Left ventricle myocardium inferior (tissue), 1 donor: ENCODE data around the gene SCTR. TPM values are rescaled to one million over a fixed set of nuclear protein-coding genes. Genes with fewer than 3 reads are reported as not detected.

Source experiments
- DNase-seq: peaks from one replicate; pipeline ENCODE4 v3.0.0-alpha.2; 2020
- H3K27ac ChIP-seq: fragments of 200-600 bp; replicated peaks from 2 replicates; pipeline ENCODE4 v1.8.0; 2021
- H3K27me3 ChIP-seq: fragments of 200-600 bp; 2 replicates; pipeline ENCODE4 v1.8.0; 2021; ENCODE audit warnings: low read depth
- H3K36me3 ChIP-seq: fragments of 200-600 bp; 2 replicates; pipeline ENCODE4 v1.8.0; 2021
- H3K4me1 ChIP-seq: fragments of 200-600 bp; 2 replicates; pipeline ENCODE4 v1.8.0; 2021
- H3K4me3 ChIP-seq: fragments of 200-600 bp; 2 replicates; pipeline ENCODE4 v1.8.0; 2021; ENCODE audit warnings: mild to moderate bottlenecking, moderate library complexity
- H3K9me3 ChIP-seq: fragments of 200-600 bp; replicated peaks from 2 replicates; pipeline ENCODE4 v1.8.0; 2021
- CTCF ChIP-seq: fragments of 200-600 bp; IDR thresholded peaks from 2 replicates; pipeline ENCODE4 v1.8.0; 2021; ENCODE audit warnings: antibody characterized with exemption, mild to moderate bottlenecking, borderline replicate concordance
- intact Hi-C: fragments of 100-400 bp; cut with micrococcal nuclease; formaldehyde crosslinking; loops from one replicate; pipeline ENCODE4 v1.11.0; 2022
- total RNA-seq: library from RNA; stranded (reverse); fragmentation: NEBNext Ultra II Directional; extraction: Animal tissue kit (Norgen Biotek cat#: 25700); gene quantifications from one replicate; pipeline ENCODE4 v1.2.1, GENCODE V29; 2021
- donor health status: DM: no; HTN: yes; CAD: no; lungs with severe emphysema.

SCTR gene
- total RNA-seq, 1 donor from 2014 or later: 1.2 TPM

GRCh38 chr2:119397196-119397595 lies 127.1 kb downstream of the SCTR start:
- TF ChIP-seq CTCF: no peak
- H3K27ac ChIP-seq: no peak overlapping the region
- intact Hi-C loops: no loop called here
- no peaks in the 10 kb centered on the region for H3K36me3 ChIP-seq
- no peak for DNase-seq
- H3K27me3 ChIP-seq: no peaks in the 10 kb centered on the region
- H3K4me1 ChIP-seq: peaks cover 4% of the 10 kb centered on the region
- H3K4me3 ChIP-seq: no peak overlapping the region
- no peaks in the 10 kb centered on the region for H3K9me3 ChIP-seq

GRCh38 chr2:119393971-119394748 lies 130.1 kb downstream of the SCTR start:
- Histone ChIP-seq H3K4me3 (no peak overlapping the region), H3K36me3 (no peaks in the 10 kb centered on the region), H3K9me3 (no peaks in the 10 kb centered on the region), H3K27me3 (no peaks in the 10 kb centered on the region), H3K27ac (no peak overlapping the region), H3K4me1 (peaks cover 11% of the 10 kb centered on the region)
- intact Hi-C loops: no loop called here
- no peak for TF ChIP-seq CTCF
- DNase-seq: no peak

Other genes starting within 250 kb of the SCTR start
- 7.3 TPM for gene C2orf76, start 157.6 kb downstream of the SCTR start, total RNA-seq
- gene DBI, start 157.5 kb downstream of the SCTR start, total RNA-seq: 303 TPM
- gene TMEM37, start 92.6 kb downstream of the SCTR start, total RNA-seq: 2.4 TPM
- gene CFAP221, start 20.0 kb upstream of the SCTR start, total RNA-seq: 1.0 TPM
- 8.6 TPM for gene TMEM177, start 154.7 kb upstream of the SCTR start, total RNA-seq
- 45.4 TPM for gene PTPN4, start 235.4 kb upstream of the SCTR start, total RNA-seq